Smooth muscle cell (in vitro differentiated cells): ENCODE results near the gene KLHL10. TPM values are rescaled to one million over a fixed set of nuclear protein-coding genes. Genes with fewer than 3 reads are reported as not detected.
"Not testable (repeated sequence)": the region's sequence is repeated elsewhere in the genome, so short reads cannot be mapped to it uniquely, and the experiment has no call there.

Experiments used
- DNase-seq: peaks from one replicate; lab custom pipeline; 2025; ENCODE audit not compliant: unreplicated experiment; lab: John Stamatoyannopoulos, UW
- H2AFZ ChIP-seq: fragments of 200-600 bp; sonication (generic); 2 replicates; pipeline ENCODE4 v1.6.0; 2016; ENCODE audit warnings: antibody characterized with exemption, low read depth, mild to moderate bottlenecking
- H3F3A ChIP-seq: fragments of 200-600 bp; sonication (generic); 2 replicates; pipeline ENCODE4 v1.6.0; 2017; ENCODE audit warnings: antibody characterized with exemption, low read depth
- H3K27ac ChIP-seq: fragments of 200-600 bp; sonication (generic); 2 replicates; pipeline ENCODE4 v1.5.1; 2016; ENCODE audit warnings: low read depth, mild to moderate bottlenecking
- H3K27me3 ChIP-seq: fragments of 200-600 bp; sonication (generic); 2 replicates; pipeline ENCODE4 v1.6.1; 2016; ENCODE audit warnings: low read depth, mild to moderate bottlenecking
- H3K36me3 ChIP-seq: fragments of 200-600 bp; sonication (generic); 2 replicates; pipeline ENCODE4 v1.5.1; 2016; ENCODE audit warnings: low read depth
- H3K4me1 ChIP-seq: fragments of 200-600 bp; sonication (generic); 2 replicates; pipeline ENCODE4 v1.5.1; 2016; ENCODE audit warnings: low read depth
- H3K4me2 ChIP-seq: fragments of 200-600 bp; sonication (generic); 2 replicates; pipeline ENCODE4 v1.6.0; 2016; ENCODE audit warnings: mild to moderate bottlenecking
- H3K4me3 ChIP-seq: fragments of 200-600 bp; sonication (generic); 2 replicates; pipeline ENCODE4 v1.5.1; 2016; ENCODE audit warnings: mild to moderate bottlenecking
- H3K79me2 ChIP-seq: fragments of 200-600 bp; sonication (generic); 2 replicates; pipeline ENCODE4 v1.6.0; 2016; ENCODE audit warnings: low read depth, mild to moderate bottlenecking
- H3K9ac ChIP-seq: fragments of 200-600 bp; sonication (generic); 2 replicates; pipeline ENCODE4 v1.6.0; 2016; ENCODE audit warnings: low read depth
- H3K9me3 ChIP-seq: fragments of 200-600 bp; sonication (generic); replicated peaks from 2 replicates; pipeline ENCODE4 v1.5.1; 2016; ENCODE audit warnings: low read depth
- H4K20me1 ChIP-seq: fragments of 200-600 bp; sonication (generic); 2 replicates; pipeline ENCODE4 v1.6.0; 2016; ENCODE audit warnings: low read depth
- WGBS: methylation state at CpG from one replicate; pipeline ENCODE4 v1.1.7; 2016; ENCODE audit warnings: low lambda C conversion rate; 5-methylcytosine and 5-hydroxymethylcytosine counted together
- polyA plus RNA-seq: library from polyadenylated mRNA; unstranded; fragments of >200 nt; fragmentation: Nextera tagmentation; extraction: Ambion mirVana; gene quantifications from 2 replicates; pipeline ENCODE4 v1.2.1, GENCODE V29; 2016
- total RNA-seq: library from RNA; depleted of rRNA; stranded (reverse); fragments of >200 nt; gene quantifications from 2 replicates; pipeline ENCODE4 v1.2.3, GENCODE V29; 2014
- TF ChIP-seq, protein P1 (sequence below): fragments of 200-600 bp; sonication (generic); IDR thresholded peaks from 2 replicates; pipeline ENCODE4 v1.5.1; 2017; ENCODE audit warnings: borderline replicate concordance, mild to moderate bottlenecking, antibody characterized with exemption; ENCODE audit not compliant: insufficient read depth, poor library complexity, severe bottlenecking

KLHL10 gene
- total and polyA plus RNA-seq, 2 experiments from 2014 or later, result not detected

DNA sequence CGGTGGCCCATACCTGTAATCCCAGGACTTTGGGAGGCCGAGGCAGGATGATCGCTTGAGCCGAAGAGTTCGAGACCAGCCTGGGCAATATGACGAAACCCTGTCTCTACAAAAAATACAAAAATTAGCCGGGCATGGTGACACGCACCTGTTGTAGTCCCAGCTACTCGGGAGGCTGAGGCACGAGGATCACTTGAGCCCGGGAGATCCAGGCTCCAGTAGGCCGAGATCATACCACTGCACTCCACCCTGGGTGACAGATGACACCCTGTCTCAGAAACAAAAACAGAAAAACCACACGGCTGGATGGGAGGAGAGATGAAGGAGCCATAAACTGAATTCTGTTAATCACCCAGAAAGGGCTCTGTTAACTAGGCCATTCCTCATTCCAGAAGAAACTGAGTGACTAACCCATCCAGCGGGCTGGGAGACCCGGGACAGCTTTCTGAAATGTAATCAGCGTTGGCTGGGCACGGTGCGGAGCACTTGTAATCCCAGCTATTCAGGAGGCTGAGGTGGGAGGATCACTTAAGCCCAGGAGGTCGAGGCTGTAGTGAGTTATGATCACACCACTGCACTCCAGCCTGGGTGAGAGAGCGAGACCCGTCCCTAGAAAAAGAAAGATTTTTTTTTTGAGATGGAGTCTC lies 952 bp upstream of the KLHL10 start:
- TF ChIP-seq, protein P1, sequence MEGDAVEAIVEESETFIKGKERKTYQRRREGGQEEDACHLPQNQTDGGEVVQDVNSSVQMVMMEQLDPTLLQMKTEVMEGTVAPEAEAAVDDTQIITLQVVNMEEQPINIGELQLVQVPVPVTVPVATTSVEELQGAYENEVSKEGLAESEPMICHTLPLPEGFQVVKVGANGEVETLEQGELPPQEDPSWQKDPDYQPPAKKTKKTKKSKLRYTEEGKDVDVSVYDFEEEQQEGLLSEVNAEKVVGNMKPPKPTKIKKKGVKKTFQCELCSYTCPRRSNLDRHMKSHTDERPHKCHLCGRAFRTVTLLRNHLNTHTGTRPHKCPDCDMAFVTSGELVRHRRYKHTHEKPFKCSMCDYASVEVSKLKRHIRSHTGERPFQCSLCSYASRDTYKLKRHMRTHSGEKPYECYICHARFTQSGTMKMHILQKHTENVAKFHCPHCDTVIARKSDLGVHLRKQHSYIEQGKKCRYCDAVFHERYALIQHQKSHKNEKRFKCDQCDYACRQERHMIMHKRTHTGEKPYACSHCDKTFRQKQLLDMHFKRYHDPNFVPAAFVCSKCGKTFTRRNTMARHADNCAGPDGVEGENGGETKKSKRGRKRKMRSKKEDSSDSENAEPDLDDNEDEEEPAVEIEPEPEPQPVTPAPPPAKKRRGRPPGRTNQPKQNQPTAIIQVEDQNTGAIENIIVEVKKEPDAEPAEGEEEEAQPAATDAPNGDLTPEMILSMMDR, result no peak
- no peak for DNase-seq
- peaks cover 8% of the 10 kb centered on the region for H3K79me2 ChIP-seq
- no peaks in the 10 kb centered on the region for H3K36me3 ChIP-seq
- peak overlapping the region; percentile 93 for H2AFZ ChIP-seq
- no peaks in the 10 kb centered on the region for H3K27me3 ChIP-seq
- H3K4me3 ChIP-seq, result peak overlapping the region; percentile 94
- peak overlapping the region; percentile 99 for H3K4me2 ChIP-seq
- no peak overlapping the region for H3K27ac ChIP-seq
- peaks cover 11% of the 10 kb centered on the region for H3K4me1 ChIP-seq
- WGBS, result 62% methylated on average over 21 of the region's 21 CpGs
- H3K9ac ChIP-seq, result no peak overlapping the region
- no peaks in the 10 kb centered on the region for H3F3A ChIP-seq
- H4K20me1 ChIP-seq, result no peaks in the 10 kb centered on the region
- no peaks in the 10 kb centered on the region for H3K9me3 ChIP-seq

- WGBS, result 97% methylated on average over 2 of the region's 2 CpGs
- not testable (repeated sequence) for H3K4me3 ChIP-seq, H3K79me2 ChIP-seq
Measured at GRCh38 chr17:41839448-41839847, 1.8 kb downstream of the KLHL10 start.

DNA sequence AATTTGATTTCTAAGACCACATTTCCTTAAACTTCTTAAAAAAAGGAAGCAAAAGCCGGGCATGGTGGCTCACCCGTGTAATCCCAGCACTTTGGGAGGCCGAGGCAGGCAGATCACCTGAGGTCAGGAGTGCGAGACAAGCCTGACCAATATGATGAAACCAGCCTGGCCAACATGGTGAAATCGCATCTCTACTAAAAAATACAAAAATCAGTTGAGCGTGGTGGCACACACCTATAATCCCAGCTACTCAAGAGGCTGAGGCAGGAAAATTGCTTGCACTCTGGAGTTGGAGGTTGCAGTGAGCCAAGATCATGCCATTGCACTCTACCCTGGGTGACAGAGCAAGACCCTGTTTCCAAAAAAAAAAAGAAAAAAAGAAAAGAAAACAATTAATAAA lies 3.2 kb downstream of the KLHL10 start:
- WGBS, result 92% methylated on average over 6 of the region's 6 CpGs
- not testable (repeated sequence) for H3K79me2 ChIP-seq, H3K9ac ChIP-seq, H2AFZ ChIP-seq, H3K36me3 ChIP-seq, H3K4me1 ChIP-seq, H3K9me3 ChIP-seq, DNase-seq, H3K27me3 ChIP-seq, H3K27ac ChIP-seq, H3F3A ChIP-seq, H3K4me3 ChIP-seq, H4K20me1 ChIP-seq, H3K4me2 ChIP-seq

More at GRCh38 chr17:41839448-41839847, 1.8 kb downstream of the KLHL10 start:
- H3K4me2 ChIP-seq, H3K27me3 ChIP-seq, H3K36me3 ChIP-seq, H2AFZ ChIP-seq, H3F3A ChIP-seq, H3K9me3 ChIP-seq, H3K27ac ChIP-seq, H4K20me1 ChIP-seq, H3K9ac ChIP-seq, DNase-seq: not testable (repeated sequence)
- peaks cover 11% of the 10 kb centered on the region for H3K4me1 ChIP-seq

DNA sequence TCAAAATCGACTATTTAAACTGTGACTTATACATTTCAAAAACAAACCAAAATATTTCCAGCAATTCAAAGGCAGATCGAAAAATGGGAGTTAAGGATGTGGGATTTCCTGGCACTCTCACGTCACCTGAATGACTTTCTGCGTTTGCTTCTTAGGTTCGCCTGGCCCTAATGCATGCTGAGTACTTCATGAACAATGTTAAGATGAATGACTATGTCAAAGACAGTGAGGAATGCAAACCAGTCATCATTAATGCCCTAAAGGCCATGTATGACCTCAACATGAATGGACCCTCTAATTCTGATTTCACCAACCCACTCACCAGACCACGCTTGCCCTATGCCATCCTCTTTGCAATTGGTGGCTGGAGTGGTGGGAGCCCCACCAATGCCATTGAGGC lies 7.3 kb downstream of the KLHL10 start:
- no peaks in the 10 kb centered on the region for H3K36me3 ChIP-seq
- H3K4me1 ChIP-seq, result no peaks in the 10 kb centered on the region

More for the DNA sequence above, 7.3 kb downstream of the KLHL10 start:
- H3K9me3 ChIP-seq, result no peaks in the 10 kb centered on the region
- no peaks in the 10 kb centered on the region for H3F3A ChIP-seq
- H2AFZ ChIP-seq, result no peak overlapping the region
- peaks cover 8% of the 10 kb centered on the region for H3K79me2 ChIP-seq
- H3K9ac ChIP-seq, result no peak overlapping the region
- no peak for DNase-seq
- no peak overlapping the region for H3K4me2 ChIP-seq
- H3K27me3 ChIP-seq, result no peaks in the 10 kb centered on the region
- H4K20me1 ChIP-seq, result peaks cover 24% of the 10 kb centered on the region
- TF ChIP-seq, protein P1, result no peak
- no peak overlapping the region for H3K4me3 ChIP-seq
- 93% methylated on average over 6 of the region's 6 CpGs for WGBS
- no peak overlapping the region for H3K27ac ChIP-seq
